GM19452 (cell line): ENCODE results near the gene DNAJC4.

Experiments
- ATAC-seq: cut with Tn5 transposase; IDR thresholded peaks from one replicate; pipeline ENCODE4 v1.9.1; 2021; ENCODE audit not compliant: unreplicated experiment

Gene DNAJC4

GRCh38 chr11:64208086-64208795 lies 22.1 kb upstream of the DNAJC4 start:
- ATAC-seq = no peak

DNA sequence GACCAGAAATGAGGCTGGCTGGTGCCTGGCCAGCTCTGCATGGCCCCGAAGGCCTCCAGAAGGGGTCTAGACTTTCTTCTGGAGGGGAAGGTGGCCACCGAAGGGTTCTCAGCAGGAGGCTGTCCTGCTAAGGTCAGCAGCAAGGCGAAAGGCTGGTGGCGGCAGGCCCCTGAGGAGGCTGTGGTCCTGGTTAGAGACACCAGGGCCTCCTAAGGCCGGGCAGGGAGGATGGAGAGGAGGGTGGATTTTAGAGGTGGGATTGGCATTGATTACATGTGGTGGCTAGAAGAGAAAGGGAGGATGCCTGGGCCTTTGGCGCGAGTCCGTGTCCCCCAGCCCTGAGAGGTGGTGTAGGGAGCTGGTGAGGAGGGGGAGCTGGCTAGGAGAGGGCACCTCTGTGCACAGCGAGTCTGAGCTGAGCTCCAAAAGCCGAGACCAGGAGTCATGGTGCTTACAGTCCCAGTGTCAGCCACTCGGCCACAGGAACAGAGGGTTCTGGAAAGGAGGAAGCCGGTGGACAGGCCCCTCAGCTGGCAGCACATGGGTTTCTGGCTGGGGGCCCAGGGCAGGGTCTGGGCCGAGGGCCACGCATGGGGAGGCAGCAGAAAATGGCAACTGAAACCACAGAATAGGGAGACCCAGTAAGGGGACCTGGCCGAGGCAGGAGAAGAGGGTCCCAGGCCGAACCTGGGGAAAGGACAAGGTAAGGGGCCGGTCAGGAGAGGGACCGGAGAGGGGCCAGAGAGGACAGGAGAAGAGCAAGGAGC lies 21.4 kb upstream of the DNAJC4 start:
- ATAC-seq = no peak

DNA sequence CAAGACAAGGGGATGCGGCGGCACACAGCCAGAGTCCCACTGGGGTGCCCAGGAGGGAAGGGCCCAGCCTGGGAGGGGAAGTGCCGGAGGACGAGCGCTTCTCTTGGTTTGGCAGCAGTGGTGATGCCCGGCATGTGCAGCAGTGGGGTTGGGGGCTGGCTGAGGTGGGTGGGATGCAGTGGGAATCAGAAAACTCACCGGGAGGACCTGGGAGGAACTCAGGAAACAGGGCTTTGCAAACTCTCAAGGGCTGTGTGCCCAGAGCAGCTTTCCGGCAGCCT lies 20.8 kb upstream of the DNAJC4 start:
- ATAC-seq = no peak

DNA sequence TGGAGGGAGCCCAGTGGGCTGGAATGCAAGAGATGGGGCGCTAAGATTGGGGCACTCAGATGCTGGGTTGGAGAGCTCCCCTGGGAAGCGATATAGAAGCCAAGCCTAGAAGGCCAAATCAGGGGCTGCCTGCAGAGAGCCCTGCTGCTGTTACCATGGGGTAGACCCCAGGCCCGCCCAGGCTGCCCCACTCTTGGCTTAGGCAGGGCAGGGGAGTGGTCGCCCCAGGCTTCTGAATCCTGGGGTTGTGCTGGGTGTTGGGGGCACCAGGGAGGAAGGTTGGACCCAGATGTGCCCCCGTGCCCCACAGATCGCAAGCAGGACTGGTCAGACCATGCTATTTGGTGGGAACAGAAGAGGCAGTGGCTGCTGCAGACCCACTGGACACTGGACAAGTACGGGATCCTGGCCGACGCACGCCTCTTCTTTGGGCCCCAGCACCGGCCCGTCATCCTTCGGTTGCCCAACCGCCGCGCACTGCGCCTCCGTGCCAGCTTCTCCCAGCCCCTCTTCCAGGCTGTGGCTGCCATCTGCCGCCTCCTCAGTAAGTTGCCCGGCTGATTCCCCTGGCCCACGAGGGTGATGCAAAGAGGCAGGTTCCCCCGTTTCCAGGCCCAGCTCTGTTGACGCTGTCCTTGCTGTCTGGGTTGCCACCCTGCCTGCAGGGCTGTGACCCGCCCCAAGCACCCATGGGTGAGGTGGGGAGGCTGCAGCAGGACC lies 19.9 kb upstream of the DNAJC4 start:
- no peak for ATAC-seq

DNA sequence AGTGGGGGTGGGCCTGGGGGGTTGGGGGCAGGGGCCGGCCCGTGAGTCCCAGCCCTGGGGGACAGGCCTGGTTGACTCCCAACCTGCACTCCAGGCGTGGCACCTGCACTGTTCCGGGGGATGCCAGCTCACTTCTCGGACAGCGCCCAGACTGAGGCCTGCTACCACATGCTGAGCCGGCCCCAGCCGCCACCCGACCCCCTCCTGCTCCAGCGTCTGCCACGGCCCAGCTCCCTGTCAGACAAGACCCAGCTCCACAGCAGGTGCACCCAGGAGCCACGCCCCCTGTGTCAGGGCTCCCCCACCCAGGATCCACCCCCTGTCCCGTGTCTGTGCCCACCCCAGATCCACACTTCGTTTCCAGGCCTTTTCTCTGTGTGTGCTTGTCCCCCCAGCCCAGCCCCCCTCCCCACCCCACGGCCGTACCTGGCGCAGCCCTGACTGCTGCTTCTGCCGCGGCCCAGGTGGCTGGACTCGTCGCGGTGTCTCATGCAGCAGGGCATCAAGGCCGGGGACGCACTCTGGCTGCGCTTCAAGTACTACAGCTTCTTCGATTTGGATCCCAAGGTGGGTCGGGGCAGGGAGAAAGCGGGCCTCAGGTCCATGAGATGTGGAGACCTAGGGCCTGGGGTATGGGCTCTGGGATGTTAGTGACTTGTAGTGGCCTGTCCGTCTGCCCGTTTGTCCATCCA lies 19.0 kb upstream of the DNAJC4 start:
- ATAC-seq = no peak

DNA sequence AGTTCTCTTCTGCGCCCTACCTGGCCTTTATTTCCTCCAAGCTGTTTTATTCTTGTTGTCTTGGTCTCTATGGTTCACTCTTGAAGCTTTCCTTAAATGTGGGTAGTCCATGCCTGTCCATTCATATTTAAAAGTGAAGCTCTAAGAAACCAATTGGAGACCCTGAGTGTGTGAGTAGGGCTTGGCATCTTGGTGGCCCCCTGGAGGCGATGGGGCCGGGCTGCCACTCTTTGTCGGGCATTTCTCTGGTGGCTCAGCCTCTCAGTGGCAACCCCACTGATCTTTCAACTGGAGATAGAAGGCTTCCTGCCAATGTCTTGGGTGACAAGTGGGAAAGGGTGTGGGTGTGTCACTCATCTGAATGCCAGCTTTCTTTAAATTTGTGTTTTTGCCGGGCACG lies 13.5 kb upstream of the DNAJC4 start:
- no peak for ATAC-seq

DNA sequence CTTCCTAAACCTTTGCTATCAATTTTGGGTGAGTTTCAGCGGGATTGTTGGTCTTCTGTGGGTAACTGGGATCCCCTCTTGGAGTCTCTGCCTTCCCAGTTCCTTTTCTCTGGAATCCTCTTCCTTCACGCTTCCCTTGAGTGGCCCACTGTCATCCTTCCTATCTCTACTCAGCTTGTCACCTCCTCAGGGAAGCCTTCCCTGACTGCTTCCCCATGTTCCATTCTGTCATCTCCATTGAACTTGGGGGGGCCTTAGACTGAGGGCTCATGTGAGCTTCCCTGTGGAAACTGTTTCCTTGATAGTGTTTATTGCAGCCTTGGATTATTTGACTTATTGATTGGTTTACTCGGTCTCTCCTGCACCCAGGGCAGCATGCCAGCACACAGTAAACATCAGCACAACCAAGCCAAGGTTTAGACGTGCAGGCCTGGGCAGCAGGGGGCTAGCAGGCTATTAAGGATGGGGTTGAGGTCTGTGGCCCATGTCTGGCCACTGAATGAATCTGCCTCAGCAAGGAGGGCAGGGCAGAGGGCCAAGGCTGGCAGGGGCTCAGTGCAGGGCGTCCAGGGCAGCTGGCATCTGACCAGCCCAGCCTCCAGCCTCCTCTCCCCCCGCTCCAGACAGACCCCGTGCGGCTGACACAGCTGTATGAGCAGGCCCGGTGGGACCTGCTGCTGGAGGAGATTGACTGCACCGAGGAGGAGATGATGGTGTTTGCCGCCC lies 11.6 kb upstream of the DNAJC4 start:
- no peak for ATAC-seq

DNA sequence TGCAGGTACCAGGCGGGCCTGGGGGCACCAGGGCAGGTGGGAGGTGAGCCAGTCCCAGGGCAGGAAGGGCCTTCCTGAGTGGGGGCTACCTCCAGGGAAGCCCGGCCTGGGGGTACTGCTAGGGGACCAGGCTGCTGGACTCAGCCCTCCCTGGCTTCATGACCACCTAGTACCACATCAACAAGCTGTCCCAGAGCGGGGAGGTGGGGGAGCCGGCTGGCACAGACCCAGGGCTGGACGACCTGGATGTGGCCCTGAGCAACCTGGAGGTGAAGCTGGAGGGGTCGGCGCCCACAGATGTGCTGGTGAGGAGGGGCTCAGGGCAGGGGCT lies 11.0 kb upstream of the DNAJC4 start:
- ATAC-seq = no peak

DNA sequence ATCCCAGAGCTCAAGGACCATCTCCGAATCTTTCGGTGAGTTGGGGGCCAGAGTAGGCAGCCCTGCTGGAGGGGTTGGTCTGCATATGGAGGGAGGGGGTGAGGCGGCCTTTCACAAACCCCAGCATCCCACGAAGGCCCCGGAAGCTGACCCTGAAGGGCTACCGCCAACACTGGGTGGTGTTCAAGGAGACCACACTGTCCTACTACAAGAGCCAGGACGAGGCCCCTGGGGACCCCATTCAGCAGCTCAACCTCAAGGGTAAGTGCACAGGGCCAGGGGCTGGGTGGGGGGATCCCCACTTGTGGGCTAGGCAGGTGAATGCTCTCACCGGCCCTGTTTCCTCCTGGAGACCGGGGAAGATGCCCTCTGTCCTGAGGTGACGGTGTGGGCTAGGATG lies 10.6 kb upstream of the DNAJC4 start:
- ATAC-seq = no peak

GRCh38 chr11:64220271-64220670 lies 10.1 kb upstream of the DNAJC4 start:
- ATAC-seq = no peak

GRCh38 chr11:64220798-64221197 lies 9.6 kb upstream of the DNAJC4 start:
- no peak for ATAC-seq

DNA sequence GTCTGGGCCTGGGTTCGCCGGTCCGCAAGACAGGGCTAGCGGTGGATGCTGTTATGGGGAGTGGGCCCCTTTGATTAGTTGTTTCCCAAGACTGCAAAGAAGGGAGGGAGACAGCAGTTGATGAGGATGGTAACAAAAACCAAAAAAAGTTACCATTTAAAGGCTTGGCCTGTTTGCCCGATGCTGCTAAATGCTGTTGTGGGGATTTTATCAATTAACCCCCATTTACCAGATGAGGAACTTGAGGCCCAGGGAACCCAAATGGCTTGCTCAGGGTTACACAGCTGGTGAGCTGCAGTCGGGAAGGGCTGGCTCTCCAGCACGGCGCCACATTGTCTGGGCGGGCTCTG lies 7.7 kb upstream of the DNAJC4 start:
- no peak for ATAC-seq

DNA sequence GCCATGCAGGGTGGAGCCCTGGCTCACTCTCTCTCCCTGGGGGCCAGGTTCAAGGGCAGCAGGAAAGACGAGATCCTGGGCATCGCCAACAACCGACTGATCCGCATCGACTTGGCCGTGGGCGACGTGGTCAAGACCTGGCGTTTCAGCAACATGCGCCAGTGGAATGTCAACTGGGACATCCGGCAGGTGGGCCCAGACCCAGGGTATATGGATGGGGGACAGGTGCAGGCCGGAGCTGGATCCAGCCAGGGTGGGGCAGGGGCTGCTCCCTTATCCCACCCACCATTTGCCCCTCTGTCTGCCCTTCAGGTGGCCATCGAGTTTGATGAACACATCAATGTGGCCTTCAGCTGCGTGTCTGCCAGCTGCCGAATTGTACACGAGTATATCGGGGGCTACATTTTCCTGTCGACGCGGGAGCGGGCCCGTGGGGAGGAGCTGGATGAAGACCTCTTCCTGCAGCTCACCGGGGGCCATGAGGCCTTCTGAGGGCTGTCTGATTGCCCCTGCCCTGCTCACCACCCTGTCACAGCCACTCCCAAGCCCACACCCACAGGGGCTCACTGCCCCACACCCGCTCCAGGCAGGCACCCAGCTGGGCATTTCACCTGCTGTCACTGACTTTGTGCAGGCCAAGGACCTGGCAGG lies 7.2 kb upstream of the DNAJC4 start:
- no peak for ATAC-seq

- ATAC-seq = no peak
Measured at GRCh38 chr11:64224151-64224890, 6.0 kb upstream of the DNAJC4 start.

GRCh38 chr11:64224891-64225607 lies 5.3 kb upstream of the DNAJC4 start:
- no peak for ATAC-seq

DNA sequence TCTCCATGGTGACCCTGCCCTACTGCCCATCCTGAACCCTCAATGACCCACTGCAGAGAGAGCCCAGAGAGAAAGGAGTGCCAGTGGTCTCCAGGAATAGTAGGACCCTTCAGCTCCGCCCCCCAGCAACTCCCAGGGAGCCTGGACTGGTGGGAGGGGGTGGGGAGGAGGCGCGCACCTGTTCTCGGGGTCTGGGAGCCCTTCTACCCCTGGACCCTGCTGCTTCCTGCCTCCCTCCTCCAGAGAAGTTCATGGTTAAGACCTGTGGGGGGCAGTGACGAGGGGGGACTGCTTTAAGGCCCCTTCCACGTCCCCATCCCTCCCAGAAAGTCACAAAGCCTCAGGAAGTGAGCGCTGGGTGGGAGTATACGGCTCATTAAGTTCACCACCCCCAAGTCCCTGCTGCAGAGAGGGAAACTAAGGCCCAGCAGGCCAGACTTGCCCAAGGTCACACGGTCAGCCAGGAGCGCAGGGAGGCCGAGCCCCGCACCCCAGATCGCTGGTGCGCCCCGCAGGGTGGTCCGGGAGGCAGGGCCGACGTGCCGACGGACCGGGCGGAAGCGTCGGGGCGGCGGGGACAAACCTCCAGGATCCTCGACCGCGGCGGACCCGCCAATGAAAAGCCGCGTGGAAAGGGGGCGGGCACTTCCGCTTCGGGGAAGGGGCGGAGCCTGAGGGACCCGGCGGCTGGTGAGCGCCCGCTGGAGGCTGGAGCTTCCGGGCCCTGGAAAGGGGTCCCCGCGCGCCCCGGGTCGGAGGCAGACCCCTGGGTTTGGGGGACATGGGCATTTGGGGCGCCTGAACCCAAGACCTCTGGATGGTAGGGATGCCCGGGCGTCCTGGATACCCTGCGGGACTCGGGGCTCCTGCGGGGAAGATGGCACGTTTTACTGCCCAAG lies 4.5 kb upstream of the DNAJC4 start, which contains the start of the genes NUDT22 and TRPT1:
Gene NUDT22, plus strand, starts transcription at position 667 of the 899 bp plus-strand sequence. CDS start 379 bp downstream, outside the sequence.
Gene TRPT1, minus strand, starts transcription at position 579 of the 899 bp plus-strand sequence. Its CDS starts 326 bp downstream, at position 253.
- ATAC-seq = peak; percentile 49

DNA sequence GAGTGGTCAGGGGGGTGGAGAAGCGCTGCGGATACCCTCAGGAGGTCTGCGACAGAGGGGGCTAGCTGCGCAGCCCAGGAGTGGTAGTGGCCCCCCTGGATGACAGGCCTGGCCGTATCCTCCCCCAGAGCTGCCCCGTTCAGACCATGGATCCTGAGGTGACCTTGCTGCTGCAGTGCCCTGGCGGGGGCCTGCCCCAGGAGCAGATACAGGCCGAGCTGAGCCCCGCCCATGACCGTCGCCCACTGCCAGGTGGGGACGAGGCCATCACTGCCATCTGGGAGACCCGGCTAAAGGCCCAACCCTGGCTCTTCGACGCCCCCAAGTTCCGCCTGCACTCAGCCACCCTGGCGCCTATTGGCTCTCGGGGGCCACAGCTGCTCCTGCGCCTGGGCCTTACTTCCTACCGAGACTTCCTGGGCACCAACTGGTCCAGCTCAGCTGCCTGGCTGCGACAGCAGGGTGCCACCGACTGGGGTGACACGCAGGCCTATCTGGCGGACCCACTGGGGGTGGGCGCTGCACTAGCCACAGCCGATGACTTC lies 3.8 kb upstream of the DNAJC4 start:
- ATAC-seq = no peak
